HepG2 (cell line): ENCODE data around the gene TRRAP. TPM values are rescaled to one million over a fixed set of nuclear protein-coding genes. Genes with fewer than 3 reads are reported as not detected.

ENCODE experiments used
- ATAC-seq: fragments of 200-7000 bp; cut with Tn5 transposase; 3 replicates; pipeline ENCODE4 v1.9.1; 2020; ENCODE audit warnings: mild to moderate bottlenecking, moderate library complexity
- BruUV-seq: library from RNA; stranded (reverse); fragments of 400-500 nt; replicated peaks from 2 replicates; lab custom pipeline; 2021; lab: Mats Ljungman, UMichigan
- CTCF ChIA-PET: fragments of 300-600 bp; formaldehyde crosslinking; extraction: SDS; loops from one replicate; lab custom pipeline; 2021; ENCODE audit warnings: low total read pairs, inconsistent platforms, low intra/inter-chr PET ratio; lab: Yijun Ruan, JAX
- POLR2A ChIA-PET: fragments of 350-600 bp; sonication (Branson Sonifier 250); formaldehyde crosslinking; loops from one replicate; lab custom pipeline; 2020; ENCODE audit warnings: antibody characterized with exemption, inconsistent platforms; lab: Yijun Ruan, JAX
- DNase-seq: peaks from one replicate; pipeline ENCODE4 v3.0.0-alpha.2; 2015; ENCODE audit warnings: low spot score
- FAIRE-seq: peaks from 3 replicates; lab custom pipeline; 2011; peaks lifted over from hg19 to GRCh38; lab: Jason Lieb, UNC
- H2AFZ ChIP-seq: one replicate; pipeline ENCODE4 v1.6.1; 2011; ENCODE audit warnings: low read length, inconsistent platforms
- H3K27ac ChIP-seq: fragments of 300-600 bp; 3 replicates; pipeline ENCODE4 v1.8.0; 2011; ENCODE audit warnings: mixed run types, mild to moderate bottlenecking, mixed read lengths, low read length, inconsistent platforms; ENCODE audit not compliant: insufficient read depth; ENCODE audit errors: extremely low read length
- H3K27me3 ChIP-seq, 2 experiments: fragments of 200-600 bp in 1 of 2; 2 replicates in 1 of 2; 3 replicates in 1 of 2; pipeline versions ENCODE4 v1.6.0 to v1.8.0; 2011; ENCODE audit warnings: low read length in 2 of 2, mild to moderate bottlenecking in 2 of 2, moderate library complexity in 2 of 2, inconsistent platforms in 1 of 2; ENCODE audit not compliant: insufficient read depth in 2 of 2, control insufficient read depth in 1 of 2
- H3K36me3 ChIP-seq, 2 experiments: fragments of 200-600 bp in 1 of 2; replicated peaks in 1 of 2; 2 replicates in 1 of 2; 3 replicates in 1 of 2; pipeline versions ENCODE4 v1.5.1 to v1.8.0; 2011; ENCODE audit warnings: low read length in 2 of 2, inconsistent platforms in 1 of 2; ENCODE audit not compliant: insufficient read depth in 2 of 2, control insufficient read depth in 1 of 2
- H3K4me1 ChIP-seq: 2 replicates; pipeline ENCODE4 v1.5.1; 2012; ENCODE audit warnings: low read length, inconsistent platforms; ENCODE audit not compliant: insufficient read depth
- H3K4me2 ChIP-seq: 2 replicates; pipeline ENCODE4 v1.6.0; 2011; ENCODE audit warnings: low read depth, low read length, inconsistent platforms
- H3K4me3 ChIP-seq, 3 experiments: fragments of 200-600 bp in 1 of 3; sonication (generic), shearing (Covaris generic) in 1 of 3; replicated peaks in 1 of 3; 2 replicates each; pipeline ENCODE4 v1.5.1; 2011 to 2016; ENCODE audit warnings: low read length in 3 of 3, inconsistent platforms in 2 of 3, low read depth in 2 of 3, mild to moderate bottlenecking in 2 of 3, control low read depth in 1 of 3, mixed read lengths in 1 of 3; ENCODE audit not compliant: insufficient read depth in 1 of 3
- H3K79me2 ChIP-seq: one replicate; pipeline ENCODE4 v1.6.1; 2011; ENCODE audit warnings: low read length, inconsistent platforms; ENCODE audit not compliant: insufficient read depth
- H3K9ac ChIP-seq: 2 replicates; pipeline ENCODE4 v1.6.0; 2011; ENCODE audit warnings: mild to moderate bottlenecking, low read depth, low read length, inconsistent platforms; ENCODE audit not compliant: insufficient read depth
- H3K9me3 ChIP-seq: 2 replicates; pipeline ENCODE4 v1.5.1; 2012; ENCODE audit warnings: mild to moderate bottlenecking, low read length
- H4K20me1 ChIP-seq: 2 replicates; pipeline ENCODE4 v1.6.0; 2011; ENCODE audit warnings: inconsistent platforms, mild to moderate bottlenecking, low read length, moderate library complexity; ENCODE audit not compliant: insufficient read depth
- BORCS8-MEF2B ChIP-seq: sonication (generic); formaldehyde crosslinking; IDR thresholded peaks from 2 replicates; pipeline ENCODE4 v1.8.0; 2022; ENCODE audit warnings: mild to moderate bottlenecking, missing genetic modification reagents
- GFI1 ChIP-seq: sonication (generic); formaldehyde crosslinking; IDR thresholded peaks from 2 replicates; pipeline ENCODE4 v1.5.0; 2020; ENCODE audit warnings: missing genetic modification reagents, mild to moderate bottlenecking, borderline replicate concordance
- HNRNPL ChIP-seq: fragments of 200-400 bp; formaldehyde crosslinking; IDR thresholded peaks from 2 replicates; pipeline ENCODE4 v1.6.1; 2017; ENCODE audit warnings: mild to moderate bottlenecking, low read depth, low read length
- MBD4 ChIP-seq: IDR thresholded peaks from 2 replicates; pipeline ENCODE4 v1.6.1; 2012; ENCODE audit warnings: low read length, inconsistent platforms, borderline replicate concordance
- NFE2 ChIP-seq: sonication (generic); formaldehyde crosslinking; IDR thresholded peaks from 2 replicates; pipeline ENCODE4 v1.4.0; 2020; ENCODE audit warnings: missing genetic modification reagents
- NR2F2 ChIP-seq: IDR thresholded peaks from 2 replicates; pipeline ENCODE4 v1.6.1; 2012; ENCODE audit warnings: low read depth, inconsistent platforms, borderline replicate concordance
- SALL2 ChIP-seq: sonication (generic); formaldehyde crosslinking; IDR thresholded peaks from 2 replicates; pipeline ENCODE4 v1.8.1; 2023; ENCODE audit warnings: mild to moderate bottlenecking, missing genetic modification reagents, inconsistent platforms
- SP1 ChIP-seq, 2 experiments: fragments of 450-650 bp in 1 of 2; sonication (generic) in 1 of 2; formaldehyde crosslinking in 1 of 2; IDR thresholded peaks; 2 replicates each; pipeline versions ENCODE4 v1.4.0 to v1.6.1; 2016 to 2020; ENCODE audit warnings: missing genetic modification reagents in 1 of 2
- SRY ChIP-seq: sonication (generic); formaldehyde crosslinking; IDR thresholded peaks from 2 replicates; pipeline ENCODE4 v1.8.0; 2022; ENCODE audit warnings: mild to moderate bottlenecking, missing genetic modification reagents
- ZNF207 ChIP-seq: fragments of 450-650 bp; IDR thresholded peaks from 2 replicates; pipeline ENCODE4 v1.6.1; 2016; ENCODE audit warnings: antibody characterized with exemption, borderline replicate concordance
- ZNF296 ChIP-seq: sonication (generic); formaldehyde crosslinking; conservative IDR thresholded peaks from 2 replicates; pipeline ENCODE4 v1.5.0; 2020; ENCODE audit warnings: mild to moderate bottlenecking, missing genetic modification reagents
- ZNF30 ChIP-seq: sonication (generic); formaldehyde crosslinking; IDR thresholded peaks from 2 replicates; pipeline ENCODE4 v1.5.0; 2020; ENCODE audit warnings: mild to moderate bottlenecking, missing genetic modification reagents
- ZNF652 ChIP-seq: IDR thresholded peaks from 2 replicates; pipeline ENCODE4 v1.6.1; 2016; ENCODE audit warnings: low read depth, borderline replicate concordance
- ZNF670 ChIP-seq: sonication (generic); formaldehyde crosslinking; IDR thresholded peaks from 2 replicates; pipeline ENCODE4 v1.8.0; 2022; ENCODE audit warnings: mild to moderate bottlenecking, missing genetic modification reagents, borderline replicate concordance
- ZNF839 ChIP-seq: sonication (generic); formaldehyde crosslinking; IDR thresholded peaks from 2 replicates; pipeline ENCODE4 v1.4.0; 2020; ENCODE audit warnings: missing genetic modification reagents, mild to moderate bottlenecking, borderline replicate concordance
- ZNF891 ChIP-seq: sonication (generic); formaldehyde crosslinking; IDR thresholded peaks from 2 replicates; pipeline ENCODE4 v1.5.0; 2020; ENCODE audit warnings: mild to moderate bottlenecking, missing genetic modification reagents
- WGBS: methylation state at CpG from one replicate; pipeline ENCODE4 v1.1.6; 2017; ENCODE audit warnings: low lambda C conversion rate; 5-methylcytosine and 5-hydroxymethylcytosine counted together
- in situ Hi-C: cut with HindIII; loops from 2 replicates; pipeline ENCODE4 v1.10.0; 2017; ENCODE audit warnings: low pct_unique_long_range_greater_than_20kb; ENCODE audit not compliant: extremely low pct_ligation_motif_present
- intact Hi-C: fragments of 100-400 bp; cut with micrococcal nuclease; formaldehyde crosslinking; loops from one replicate; pipeline ENCODE4 v1.10.0; 2022; ENCODE audit not compliant: unreplicated experiment
- polyA plus RNA-seq, 8 experiments: library from polyadenylated mRNA; depleted of rRNA in 3 of 8; stranded (reverse) in 7 of 8; unstranded in 1 of 8; fragments of >200 nt; fragmentation: Illumina TruSeq in 4 of 8; extraction: Trizol in 4 of 8; gene quantifications; 2 replicates each; pipeline versions ENCODE4 v1.2.1 to v1.2.3, GENCODE V29; 2011 to 2016; ENCODE audit warnings: low read depth in 4 of 8, missing spikeins in 1 of 8, mixed read lengths in 1 of 8; ENCODE audit not compliant: insufficient read depth in 1 of 8
- total RNA-seq, 5 experiments: library from RNA; depleted of rRNA; stranded (reverse); fragments of >200 nt; fragmentation: Illumina TruSeq; extraction: Trizol; gene quantifications; 2 replicates each; pipeline ENCODE4 v1.2.3, GENCODE V29; 2016; ENCODE audit warnings: low read depth in 1 of 5
- TF ChIP-seq, protein P1 (sequence below): sonication (generic); formaldehyde crosslinking; IDR thresholded peaks from 2 replicates; pipeline ENCODE4 v1.4.0; 2020; ENCODE audit warnings: mild to moderate bottlenecking, missing genetic modification reagents
- TF ChIP-seq, protein P2 (sequence below): sonication (generic); formaldehyde crosslinking; IDR thresholded peaks from 2 replicates; pipeline ENCODE4 v1.4.0; 2020; ENCODE audit warnings: missing genetic modification reagents

TRRAP gene
- total and polyA plus RNA-seq, 2 of the 13 experiments (the other 11 are each of a cell fraction or from before 2014, with no cell fraction given) = 8.6 to 10.5 TPM

DNA sequence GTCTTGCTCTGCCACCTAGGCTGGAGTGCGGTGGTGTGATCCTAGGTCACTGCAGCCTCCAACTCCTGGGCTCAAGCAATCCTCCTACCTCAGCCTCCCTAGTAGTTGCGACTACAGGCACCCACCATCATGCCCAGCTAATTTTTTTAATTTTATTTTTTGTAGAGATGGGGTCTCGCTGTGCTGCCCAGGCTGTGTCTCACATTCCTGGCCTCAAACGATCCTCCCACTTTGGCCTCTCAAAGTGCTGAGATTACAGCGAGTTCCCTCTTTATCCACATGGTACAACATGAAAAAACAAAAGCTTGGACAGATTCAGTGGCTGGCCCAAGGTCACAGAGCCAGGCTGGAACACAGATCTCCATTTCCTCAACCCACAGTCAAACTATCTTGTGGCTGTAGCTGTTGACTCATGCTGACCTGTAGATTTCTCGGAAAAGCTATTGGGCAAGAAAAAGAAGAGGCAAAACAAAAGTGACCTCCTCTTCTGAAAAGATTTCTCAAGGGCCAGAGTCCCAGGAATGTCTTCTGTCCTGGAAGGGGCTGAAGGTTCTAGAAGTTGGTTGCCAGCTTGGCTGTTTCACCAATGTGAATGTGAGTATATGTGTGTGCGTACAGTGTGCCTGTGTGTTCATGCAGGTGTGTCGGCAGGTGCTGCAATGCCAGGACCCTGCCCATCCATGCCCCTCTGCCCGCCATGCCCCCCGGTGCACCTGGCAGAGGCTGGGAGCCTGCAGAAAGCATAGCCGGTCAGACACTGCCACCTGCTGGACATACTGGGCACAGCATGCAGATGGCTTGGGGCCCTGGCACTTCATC, 36.9 kb upstream of the TRRAP start:
- DNase-seq (peak; percentile 20), ATAC-seq (peak; percentile 73), FAIRE-seq (peak; percentile 55)
- Histone ChIP-seq H3K27me3 (peaks cover 3 to 9% of the 10 kb centered on the region in 2 experiments; a peak in 2 of 5 replicates), H3K9me3 (no peaks in the 10 kb centered on the region), H3K27ac (no peak overlapping the region), H2AFZ (no peak overlapping the region), H3K9ac (no peak overlapping the region), H3K36me3 (no peaks in the 10 kb centered on the region), H4K20me1 (no peaks in the 10 kb centered on the region), H3K4me2 (no peak overlapping the region), H3K79me2 (no peaks in the 10 kb centered on the region), H3K4me3 (no peak overlapping the region), H3K4me1 (no peaks in the 10 kb centered on the region)
- intact Hi-C loops = loop anchor here (1.0 kb wide), 1 partner anchor 408 kb away; no protein-coding TSS in a partner anchor
- WGBS = 18% methylated on average over 8 of the region's 11 CpGs
- in situ Hi-C loops = loop anchor here (5.0 to 10.0 kb wide), 2 partner anchors 419 to 547 kb away; no protein-coding TSS in a partner anchor
- no TSS peak for BruUV-seq
- POLR2A ChIA-PET = no interaction called here
- CTCF ChIA-PET = interaction anchor here (0.6 to 2.2 kb wide), 4 partner anchors 10 to 420 kb away, joined by 3 to 27 read pairs (median 4); no protein-coding TSS in a partner anchor
- TF ChIP-seq NFE2 (no peak), SRY (CRISPR knock-in tag) (no peak), SALL2 (no peak), ZNF207 (no peak), NR2F2 (no peak), ZNF891 (CRISPR knock-in tag) (0 out of 2 replicates have a peak, but pooled peaks have one; percentile 48), BORCS8-MEF2B (peak; percentile 25; the same call in 1 of the 2 replicates), ZNF670 (CRISPR knock-in tag) (no peak), ZNF296 (CRISPR knock-in tag) (no peak), MBD4 (no peak), ZNF839 (CRISPR knock-in tag) (no peak), ZNF30 (CRISPR knock-in tag) (no peak), HNRNPL (peak; percentile 98), SP1 (IDR thresholded peaks at IDR 0.05) (no peak), SP1 (CRISPR knock-in tag; IDR thresholded peaks at IDR 0.05) (no peak), ZNF652 (CRISPR knock-in tag) (no peak), GFI1 (CRISPR knock-in tag) (no peak)
- TF ChIP-seq, protein P1, sequence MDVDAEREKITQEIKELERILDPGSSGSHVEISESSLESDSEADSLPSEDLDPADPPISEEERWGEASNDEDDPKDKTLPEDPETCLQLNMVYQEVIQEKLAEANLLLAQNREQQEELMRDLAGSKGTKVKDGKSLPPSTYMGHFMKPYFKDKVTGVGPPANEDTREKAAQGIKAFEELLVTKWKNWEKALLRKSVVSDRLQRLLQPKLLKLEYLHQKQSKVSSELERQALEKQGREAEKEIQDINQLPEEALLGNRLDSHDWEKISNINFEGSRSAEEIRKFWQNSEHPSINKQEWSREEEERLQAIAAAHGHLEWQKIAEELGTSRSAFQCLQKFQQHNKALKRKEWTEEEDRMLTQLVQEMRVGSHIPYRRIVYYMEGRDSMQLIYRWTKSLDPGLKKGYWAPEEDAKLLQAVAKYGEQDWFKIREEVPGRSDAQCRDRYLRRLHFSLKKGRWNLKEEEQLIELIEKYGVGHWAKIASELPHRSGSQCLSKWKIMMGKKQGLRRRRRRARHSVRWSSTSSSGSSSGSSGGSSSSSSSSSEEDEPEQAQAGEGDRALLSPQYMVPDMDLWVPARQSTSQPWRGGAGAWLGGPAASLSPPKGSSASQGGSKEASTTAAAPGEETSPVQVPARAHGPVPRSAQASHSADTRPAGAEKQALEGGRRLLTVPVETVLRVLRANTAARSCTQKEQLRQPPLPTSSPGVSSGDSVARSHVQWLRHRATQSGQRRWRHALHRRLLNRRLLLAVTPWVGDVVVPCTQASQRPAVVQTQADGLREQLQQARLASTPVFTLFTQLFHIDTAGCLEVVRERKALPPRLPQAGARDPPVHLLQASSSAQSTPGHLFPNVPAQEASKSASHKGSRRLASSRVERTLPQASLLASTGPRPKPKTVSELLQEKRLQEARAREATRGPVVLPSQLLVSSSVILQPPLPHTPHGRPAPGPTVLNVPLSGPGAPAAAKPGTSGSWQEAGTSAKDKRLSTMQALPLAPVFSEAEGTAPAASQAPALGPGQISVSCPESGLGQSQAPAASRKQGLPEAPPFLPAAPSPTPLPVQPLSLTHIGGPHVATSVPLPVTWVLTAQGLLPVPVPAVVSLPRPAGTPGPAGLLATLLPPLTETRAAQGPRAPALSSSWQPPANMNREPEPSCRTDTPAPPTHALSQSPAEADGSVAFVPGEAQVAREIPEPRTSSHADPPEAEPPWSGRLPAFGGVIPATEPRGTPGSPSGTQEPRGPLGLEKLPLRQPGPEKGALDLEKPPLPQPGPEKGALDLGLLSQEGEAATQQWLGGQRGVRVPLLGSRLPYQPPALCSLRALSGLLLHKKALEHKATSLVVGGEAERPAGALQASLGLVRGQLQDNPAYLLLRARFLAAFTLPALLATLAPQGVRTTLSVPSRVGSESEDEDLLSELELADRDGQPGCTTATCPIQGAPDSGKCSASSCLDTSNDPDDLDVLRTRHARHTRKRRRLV (CRISPR knock-in tag) = no peak
- TF ChIP-seq, protein P2, sequence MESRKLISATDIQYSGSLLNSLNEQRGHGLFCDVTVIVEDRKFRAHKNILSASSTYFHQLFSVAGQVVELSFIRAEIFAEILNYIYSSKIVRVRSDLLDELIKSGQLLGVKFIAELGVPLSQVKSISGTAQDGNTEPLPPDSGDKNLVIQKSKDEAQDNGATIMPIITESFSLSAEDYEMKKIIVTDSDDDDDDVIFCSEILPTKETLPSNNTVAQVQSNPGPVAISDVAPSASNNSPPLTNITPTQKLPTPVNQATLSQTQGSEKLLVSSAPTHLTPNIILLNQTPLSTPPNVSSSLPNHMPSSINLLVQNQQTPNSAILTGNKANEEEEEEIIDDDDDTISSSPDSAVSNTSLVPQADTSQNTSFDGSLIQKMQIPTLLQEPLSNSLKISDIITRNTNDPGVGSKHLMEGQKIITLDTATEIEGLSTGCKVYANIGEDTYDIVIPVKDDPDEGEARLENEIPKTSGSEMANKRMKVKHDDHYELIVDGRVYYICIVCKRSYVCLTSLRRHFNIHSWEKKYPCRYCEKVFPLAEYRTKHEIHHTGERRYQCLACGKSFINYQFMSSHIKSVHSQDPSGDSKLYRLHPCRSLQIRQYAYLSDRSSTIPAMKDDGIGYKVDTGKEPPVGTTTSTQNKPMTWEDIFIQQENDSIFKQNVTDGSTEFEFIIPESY = no peak
